Stomach (tissue), 4 donors: Measurements from ENCODE around the gene MRPL14.

Source experiments
- CTCF ChIP-seq, 7 experiments: fragments of 450-650 bp in 4 of 7; fragments of 200-600 bp in 3 of 7; sonication (generic) in 3 of 7; IDR thresholded peaks; one replicate each; pipeline ENCODE4 v1.5.1; 2016 to 2019; ENCODE audit warnings: antibody characterized with exemption in 7 of 7, control low read depth in 2 of 7, mild to moderate bottlenecking in 1 of 7
- EP300 ChIP-seq: sonication (generic); formaldehyde crosslinking; IDR thresholded peaks from one replicate; pipeline ENCODE4 v1.6.1; 2017; ENCODE audit warnings: antibody characterized with exemption
- POLR2A ChIP-seq, 4 donors: fragments of 450-650 bp; IDR thresholded peaks; one replicate each; pipeline ENCODE4 v1.6.1; 2016; ENCODE audit warnings: antibody characterized with exemption in 4 of 4, control low read depth in 2 of 4, mild to moderate bottlenecking in 1 of 4, moderate library complexity in 1 of 4
- POLR2AphosphoS5 ChIP-seq, 3 donors: sonication (generic); formaldehyde crosslinking; IDR thresholded peaks; one replicate each; pipeline ENCODE4 v1.6.1; 2016; ENCODE audit warnings: antibody characterized with exemption in 3 of 3

GRCh38 chr6:44119704-44120262 is 7.5 kb downstream of the MRPL14 start:
- no peak for TF ChIP-seq POLR2AphosphoS5 (IDR thresholded peaks at IDR 0.05)
- TF ChIP-seq CTCF (IDR thresholded peaks at IDR 0.05) = no peak
- TF ChIP-seq EP300 = no peak
- no peak for TF ChIP-seq POLR2A (IDR thresholded peaks at IDR 0.05)
